Omental fat pad (tissue), 4 donors: Measurements from ENCODE around the gene COL27A1. TPM values are rescaled to one million over a fixed set of nuclear protein-coding genes. Genes with fewer than 3 reads are reported as not detected.
"Not testable (repeated sequence)": the region's sequence is repeated elsewhere in the genome, so short reads cannot be mapped to it uniquely, and the experiment has no call there.

Source experiments
- ATAC-seq: fragments of 150-250 bp; one replicate; pipeline ENCODE4 v1.9.1; 2016; ENCODE audit warnings: mild to moderate bottlenecking, moderate library complexity; ENCODE audit not compliant: low FRiP score
- DNase-seq: peaks from one replicate; pipeline ENCODE4 v3.0.0-alpha.2; 2019; ENCODE audit warnings: low spot score
- total RNA-seq, 4 donors: library from RNA; depleted of rRNA; stranded (reverse); fragments of >200 nt; gene quantifications; one replicate each; pipeline ENCODE4 v1.1.0, GENCODE V29; 2016
- TF ChIP-seq, protein P1 (sequence below), 3 donors: fragments of 450-650 bp; IDR thresholded peaks; one replicate each; pipeline ENCODE4 v1.5.1; 2016 to 2017; ENCODE audit warnings: antibody characterized with exemption in 3 of 3, mild to moderate bottlenecking in 3 of 3, moderate library complexity in 2 of 3

COL27A1 gene
- total RNA-seq, 4 donors from 2014 or later: 4.9 to 78.9 (median 10.1) TPM

GRCh38 chr9:114327749-114328148 is 172.4 kb downstream of the COL27A1 start:
- no peak for DNase-seq

DNA sequence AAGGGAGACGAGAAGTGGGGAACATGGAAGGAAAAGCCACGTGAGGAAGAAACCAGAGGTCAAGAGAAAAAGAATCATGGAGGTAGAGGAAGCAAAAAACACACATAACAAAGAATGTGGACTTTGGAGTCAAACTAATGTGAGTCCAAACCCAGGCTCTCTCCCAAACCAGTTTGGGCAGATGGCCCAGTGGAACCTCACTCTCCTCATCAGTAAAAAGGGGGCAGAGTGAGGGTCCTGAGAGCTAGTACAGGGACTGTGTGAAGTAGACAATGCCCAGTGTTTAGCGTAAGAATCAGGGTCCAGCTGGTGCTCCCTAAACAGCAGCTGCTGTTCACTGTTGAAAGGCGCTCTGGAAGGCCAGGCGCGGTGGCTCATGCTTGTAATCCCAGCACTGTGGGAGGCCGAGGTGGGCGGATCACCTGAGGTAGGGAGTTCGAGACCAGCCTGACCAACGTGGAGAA is 173.1 kb downstream of the COL27A1 start:
- not testable (repeated sequence) for ATAC-seq, DNase-seq

More at GRCh38 chr9:114327749-114328148, 172.4 kb downstream of the COL27A1 start:
- TF ChIP-seq, protein P1, sequence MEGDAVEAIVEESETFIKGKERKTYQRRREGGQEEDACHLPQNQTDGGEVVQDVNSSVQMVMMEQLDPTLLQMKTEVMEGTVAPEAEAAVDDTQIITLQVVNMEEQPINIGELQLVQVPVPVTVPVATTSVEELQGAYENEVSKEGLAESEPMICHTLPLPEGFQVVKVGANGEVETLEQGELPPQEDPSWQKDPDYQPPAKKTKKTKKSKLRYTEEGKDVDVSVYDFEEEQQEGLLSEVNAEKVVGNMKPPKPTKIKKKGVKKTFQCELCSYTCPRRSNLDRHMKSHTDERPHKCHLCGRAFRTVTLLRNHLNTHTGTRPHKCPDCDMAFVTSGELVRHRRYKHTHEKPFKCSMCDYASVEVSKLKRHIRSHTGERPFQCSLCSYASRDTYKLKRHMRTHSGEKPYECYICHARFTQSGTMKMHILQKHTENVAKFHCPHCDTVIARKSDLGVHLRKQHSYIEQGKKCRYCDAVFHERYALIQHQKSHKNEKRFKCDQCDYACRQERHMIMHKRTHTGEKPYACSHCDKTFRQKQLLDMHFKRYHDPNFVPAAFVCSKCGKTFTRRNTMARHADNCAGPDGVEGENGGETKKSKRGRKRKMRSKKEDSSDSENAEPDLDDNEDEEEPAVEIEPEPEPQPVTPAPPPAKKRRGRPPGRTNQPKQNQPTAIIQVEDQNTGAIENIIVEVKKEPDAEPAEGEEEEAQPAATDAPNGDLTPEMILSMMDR (IDR thresholded peaks at IDR 0.05): no peak
- no peak for ATAC-seq

DNA sequence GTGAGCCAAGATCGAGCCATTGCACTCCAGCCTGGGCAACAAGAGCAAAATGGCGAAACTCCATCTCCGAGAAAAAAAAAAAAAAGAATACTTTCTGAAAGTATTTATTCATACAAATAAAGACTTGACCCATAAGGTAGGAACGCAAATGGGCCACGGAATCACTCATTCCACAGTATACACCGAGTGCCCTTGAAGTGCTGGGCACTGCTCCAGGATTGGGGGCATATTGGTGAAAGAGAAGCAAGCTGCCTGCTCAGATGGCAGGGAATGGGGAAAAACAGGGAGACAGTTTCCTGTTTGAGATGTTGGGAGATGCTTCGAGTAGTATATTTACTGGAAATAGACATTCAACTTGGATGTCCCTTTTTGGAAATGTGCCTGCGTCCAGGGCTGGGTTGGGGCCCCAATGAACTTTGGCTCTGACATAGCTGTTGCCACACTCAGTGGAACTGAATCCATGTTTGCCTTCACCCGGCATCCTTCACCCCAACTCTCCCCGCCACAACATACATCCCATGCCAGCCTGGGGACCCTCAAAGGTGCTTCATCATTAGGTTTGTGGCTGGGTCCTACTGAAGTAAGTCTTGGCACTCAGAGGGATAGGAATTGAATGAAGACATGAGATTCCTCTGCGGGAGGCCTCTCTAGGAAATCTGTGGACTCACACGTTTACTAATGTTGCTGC is 173.7 kb downstream of the COL27A1 start:
- ATAC-seq, DNase-seq: not testable (repeated sequence)

GRCh38 chr9:114329625-114330022 is 174.3 kb downstream of the COL27A1 start, which contains the start of gene ORM2:
ORM2 (plus strand) TSS chr9:114329869; CDS start chr9:114329905, 36 bp downstream.
- not testable (repeated sequence) for DNase-seq, ATAC-seq

GRCh38 chr9:114330636-114331035 is 175.3 kb downstream of the COL27A1 start:
- no peak for ATAC-seq
- TF ChIP-seq, protein P1 (IDR thresholded peaks at IDR 0.05): no peak
- no peak for DNase-seq

- DNase-seq, ATAC-seq: not testable (repeated sequence)
Measured at GRCh38 chr9:114331229-114332195, 176.2 kb downstream of the COL27A1 start.

GRCh38 chr9:114332474-114333040 is 177.2 kb downstream of the COL27A1 start:
- ATAC-seq: not testable (repeated sequence)

DNA sequence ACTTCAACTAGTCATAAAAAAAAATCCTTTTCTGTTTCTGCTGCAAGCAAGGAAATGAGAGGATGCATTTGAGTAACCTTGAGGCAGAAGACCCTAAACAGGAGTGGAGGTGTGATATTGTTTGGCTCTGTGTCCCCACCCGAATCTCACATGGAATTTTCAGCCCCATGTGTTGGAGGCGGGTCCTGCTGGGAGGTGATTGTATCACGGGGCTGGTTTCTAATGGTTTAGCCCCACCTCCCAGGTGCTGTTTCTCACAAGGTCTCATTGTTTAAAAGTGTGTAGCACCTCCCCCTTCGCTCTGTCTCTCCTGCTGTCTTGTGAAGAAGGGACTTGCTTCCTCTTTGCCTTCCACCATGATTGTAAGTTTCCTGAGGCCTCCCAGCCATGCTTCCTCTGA is 178.4 kb downstream of the COL27A1 start:
- not testable (repeated sequence) for ATAC-seq, DNase-seq

More at GRCh38 chr9:114332474-114333040, 177.2 kb downstream of the COL27A1 start:
- DNase-seq: not testable (repeated sequence)

- no peak for DNase-seq
- TF ChIP-seq, protein P1 (IDR thresholded peaks at IDR 0.05): no peak
- ATAC-seq: no peak
Measured at GRCh38 chr9:114334490-114334889, 179.2 kb downstream of the COL27A1 start.

GRCh38 chr9:114335745-114336144 is 180.4 kb downstream of the COL27A1 start:
- TF ChIP-seq, protein P1 (IDR thresholded peaks at IDR 0.05): no peak
- no peak for ATAC-seq
- DNase-seq: no peak
